Mucosa of descending colon (tissue), 3 donors: Measurements from ENCODE around the gene REST. TPM values are rescaled to one million over a fixed set of nuclear protein-coding genes. Genes with fewer than 3 reads are reported as not detected.
A peak's percentile ranks its signal among the peaks of the same experiment; 100 is the strongest.

ENCODE experiments used
- ATAC-seq: fragments of 200-7000 bp; cut with Tn5 transposase; one replicate; pipeline ENCODE4 v1.9.1; 2020; ENCODE audit warnings: mild to moderate bottlenecking, moderate library complexity
- DNase-seq, 3 donors: peaks; one replicate each; pipeline ENCODE4 v3.0.0-alpha.2; 2020
- H3K36me3 ChIP-seq: fragments of 200-600 bp; one replicate; pipeline ENCODE4 v1.8.0; 2021; ENCODE audit warnings: low read depth, mild to moderate bottlenecking
- H3K4me1 ChIP-seq: fragments of 200-600 bp; one replicate; pipeline ENCODE4 v1.8.0; 2021; ENCODE audit warnings: low read depth, mild to moderate bottlenecking
- H3K4me3 ChIP-seq: fragments of 200-600 bp; one replicate; pipeline ENCODE4 v1.8.0; 2021; ENCODE audit warnings: mild to moderate bottlenecking
- H3K9me3 ChIP-seq: fragments of 200-600 bp; one replicate; pipeline ENCODE4 v1.8.0; 2021; ENCODE audit warnings: mild to moderate bottlenecking
- CTCF ChIP-seq: fragments of 200-600 bp; IDR thresholded peaks from one replicate; pipeline ENCODE4 v1.8.0; 2022; ENCODE audit warnings: antibody characterized with exemption, mild to moderate bottlenecking
- intact Hi-C, 2 donors: fragments of 100-400 bp; cut with DNase I in 1 of 2; cut with micrococcal nuclease in 1 of 2; formaldehyde crosslinking; loops; one replicate each; pipeline versions ENCODE4 v1.11.0 to v1.11.1; 2022; cut with DNase I, micrococcal nuclease
- total RNA-seq, 3 donors: library from RNA; stranded (reverse); fragmentation: NEBNext Ultra II Directional in 2 of 3; extraction: Animal tissue kit (Norgen Biotek cat#: 25700) in 2 of 3; gene quantifications; one replicate each; pipeline versions ENCODE4 v1.2.1 to v1.2.4, GENCODE V29; 2021 to 2023
- donor health status: DM: no; HTN: no; CAD: no; lungs with moderate emphysema.
- donor health status: DM: no; HTN: no; CAD: no.
- donor health status: DM: no; HTN: yes; CAD: no.

Gene REST
- total RNA-seq, 3 donors from 2014 or later = 26.8 to 37.6 (median 28.4) TPM

DNA sequence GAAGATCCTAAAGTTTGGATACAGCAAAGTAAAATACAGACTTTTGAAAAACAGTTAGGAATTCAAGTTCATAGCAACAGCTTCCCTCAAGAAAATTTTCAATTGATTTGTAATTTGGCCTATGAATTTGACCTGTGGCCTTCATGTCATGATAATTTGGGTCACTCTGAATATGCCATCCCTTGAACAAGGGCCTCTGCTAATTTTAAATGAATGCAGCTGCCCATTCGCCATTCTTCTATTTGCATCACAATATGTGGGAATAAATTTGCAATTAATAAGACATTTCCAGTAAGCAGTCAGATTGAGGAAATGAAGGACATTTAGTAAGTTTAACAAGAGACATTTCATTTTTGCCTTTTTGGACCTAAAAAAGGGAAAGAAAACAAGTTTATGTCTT lies 1.9 kb upstream of the REST start:
- DNase-seq = no peak
- Histone ChIP-seq H3K4me3 (no peak overlapping the region), H3K36me3 (no peaks in the 10 kb centered on the region), H3K9me3 (no peaks in the 10 kb centered on the region), H3K4me1 (peaks cover 11% of the 10 kb centered on the region)
- no peak for ATAC-seq
- intact Hi-C loops = loop anchor here in 1 of 2 donors (10.0 kb wide), 1 partner anchor 209 kb away; the partner anchor contains the start of gene IGFBP7
- TF ChIP-seq CTCF = no peak

- ATAC-seq (no peak), DNase-seq (peak; percentile 25 to 55 (median 42))
- intact Hi-C loops = loop anchor here in 1 of 2 donors (10.0 kb wide), 1 partner anchor 208 kb away; the partner anchor contains the start of gene IGFBP7
- H3K9me3 ChIP-seq = no peaks in the 10 kb centered on the region
- no peak overlapping the region for H3K4me3 ChIP-seq
- TF ChIP-seq CTCF = no peak
- no peaks in the 10 kb centered on the region for H3K36me3 ChIP-seq
- H3K4me1 ChIP-seq = peaks cover 15% of the 10 kb centered on the region
These were observed 959 bp upstream of the REST start for GRCh38 chr4:56906489-56907393.

DNA sequence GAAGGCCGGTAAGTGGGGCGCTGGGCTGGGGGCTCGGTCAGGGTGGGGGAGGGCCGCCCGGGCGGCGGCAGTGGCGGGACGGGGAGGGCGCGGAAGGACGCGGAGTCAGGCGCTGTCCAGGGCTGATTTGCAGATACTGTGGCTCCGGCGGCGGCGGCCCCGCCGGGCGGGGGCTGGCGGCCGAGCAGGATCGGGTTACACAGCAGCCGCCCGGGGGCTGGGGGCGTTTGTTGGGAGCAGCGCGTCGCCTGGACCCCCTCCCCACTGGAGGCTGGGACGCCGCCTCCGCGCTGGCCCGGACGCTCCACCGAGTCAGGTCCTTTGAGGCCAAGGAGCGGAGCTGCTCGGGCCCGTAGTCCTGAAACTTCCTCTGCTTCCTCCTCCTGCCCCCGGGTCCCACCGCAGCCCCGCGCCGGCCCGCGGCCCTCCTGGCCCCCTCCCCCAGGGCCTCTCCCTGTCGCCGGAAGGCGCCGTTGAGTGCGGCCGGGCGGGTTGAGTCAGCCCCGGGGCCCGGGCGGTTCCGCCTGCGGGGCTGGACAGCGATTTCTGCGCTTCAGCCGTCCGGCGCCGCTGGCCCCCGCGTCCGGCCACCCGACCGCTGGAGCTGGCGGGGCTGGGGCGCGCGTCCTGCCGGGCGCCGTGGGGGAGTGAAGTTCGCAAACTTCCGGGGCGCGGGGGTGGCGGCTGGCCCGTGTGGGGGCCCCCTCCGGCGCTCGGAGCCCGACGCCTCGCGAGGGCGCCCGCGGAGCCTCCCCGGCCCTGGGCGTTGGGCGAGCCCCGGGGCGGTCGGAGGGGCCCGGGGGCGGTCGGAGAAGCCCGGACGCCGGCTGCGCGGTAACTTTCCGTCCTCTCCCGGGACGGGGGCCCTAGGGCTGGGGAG lies 746 bp downstream of the REST start:
- peak; percentile 77 for ATAC-seq
- peaks cover 15% of the 10 kb centered on the region for H3K4me1 ChIP-seq
- no peak for TF ChIP-seq CTCF
- peak overlapping the region; percentile 95 for H3K4me3 ChIP-seq
- no peaks in the 10 kb centered on the region for H3K9me3 ChIP-seq
- intact Hi-C loops = loop anchor here in 1 of 2 donors (10.0 kb wide), 1 partner anchor 206 kb away; the partner anchor contains the start of gene IGFBP7
- no peaks in the 10 kb centered on the region for H3K36me3 ChIP-seq
- DNase-seq = peak; percentile 77 to 85 (median 79)

DNA sequence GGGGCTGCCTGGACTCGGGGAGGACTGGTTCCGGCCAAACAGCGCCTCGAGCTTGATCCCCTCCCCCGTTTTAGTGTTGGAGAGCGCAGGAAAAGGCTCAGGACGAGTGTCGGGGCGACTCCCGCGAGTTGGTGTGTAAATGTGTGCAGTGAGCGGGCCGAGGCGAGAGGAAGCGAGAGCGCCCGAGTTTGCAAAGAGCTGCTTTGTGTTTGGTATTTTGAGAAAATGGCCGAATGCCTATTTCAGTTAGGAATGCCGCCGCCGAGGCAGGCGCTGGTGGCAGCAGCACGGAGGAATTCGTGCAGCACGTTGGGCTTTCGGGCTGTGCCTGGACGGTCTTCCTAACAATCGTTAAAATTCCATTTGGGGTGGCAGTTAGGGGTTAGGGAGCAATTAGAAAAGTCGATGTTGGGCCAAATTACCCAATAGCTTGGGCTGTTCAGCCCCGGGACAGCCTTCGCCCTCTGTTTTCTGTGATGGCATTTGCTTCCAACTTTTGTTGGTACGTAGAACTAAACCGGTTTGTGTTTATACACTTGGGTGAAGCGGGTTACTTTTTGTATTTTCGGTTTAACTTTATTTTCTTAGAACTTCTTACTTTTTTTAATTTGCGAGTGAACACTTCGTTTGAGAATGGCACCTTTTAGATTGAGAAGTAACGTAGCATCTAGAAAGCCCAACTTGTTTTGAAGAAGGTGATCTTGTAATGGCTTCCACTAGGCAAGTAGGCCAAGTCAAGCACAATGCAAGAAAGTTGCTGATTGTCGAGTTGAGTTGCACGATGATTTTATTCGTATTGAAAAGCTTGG lies 1.6 kb downstream of the REST start:
- DNase-seq (peak in 2 of 3 donors; percentile 57 to 74), ATAC-seq (peak; percentile 15)
- H3K9me3 ChIP-seq = no peaks in the 10 kb centered on the region
- intact Hi-C loops = loop anchor here in 1 of 2 donors (10.0 kb wide), 1 partner anchor 206 kb away; the partner anchor contains the start of gene IGFBP7
- H3K36me3 ChIP-seq = no peaks in the 10 kb centered on the region
- peaks cover 15% of the 10 kb centered on the region for H3K4me1 ChIP-seq
- TF ChIP-seq CTCF = no peak
- H3K4me3 ChIP-seq = peak overlapping the region; percentile 95
